MM.1S (cell line): ENCODE results near the gene CELA1.
A peak's percentile ranks its signal among the peaks of the same experiment; 100 is the strongest.

ENCODE experiments used
- DNase-seq: peaks from one replicate; pipeline ENCODE4 v3.0.0-alpha.2; 2015
- H2AFZ ChIP-seq: fragments of 300-600 bp; sonication (generic); 2 replicates; pipeline ENCODE4 v1.6.0; 2016; ENCODE audit warnings: antibody characterized with exemption, low read length
- H3F3A ChIP-seq: fragments of 300-600 bp; sonication (generic); 2 replicates; pipeline ENCODE4 v1.6.1; 2016; ENCODE audit warnings: mild to moderate bottlenecking, antibody characterized with exemption, low read length, moderate library complexity, mixed read lengths; ENCODE audit not compliant: insufficient read depth
- H3K27ac ChIP-seq: fragments of 300-600 bp; sonication (generic); 2 replicates; pipeline ENCODE4 v1.5.1; 2016; ENCODE audit warnings: mild to moderate bottlenecking, low read length
- H3K27me3 ChIP-seq: fragments of 300-600 bp; sonication (generic); replicated peaks from 2 replicates; pipeline ENCODE4 v1.6.0; 2016; ENCODE audit warnings: low read length; ENCODE audit not compliant: insufficient read depth
- H3K36me3 ChIP-seq: fragments of 300-600 bp; sonication (generic); replicated peaks from 2 replicates; pipeline ENCODE4 v1.6.1; 2016; ENCODE audit warnings: mild to moderate bottlenecking, low read length, mixed read lengths; ENCODE audit not compliant: insufficient read depth
- H3K4me1 ChIP-seq: fragments of 300-600 bp; sonication (generic); 2 replicates; pipeline ENCODE4 v1.6.1; 2016; ENCODE audit warnings: low read length, mixed read lengths
- H3K4me2 ChIP-seq: fragments of 300-600 bp; sonication (generic); 2 replicates; pipeline ENCODE4 v1.6.0; 2016; ENCODE audit warnings: low read depth, low read length
- H3K4me3 ChIP-seq: fragments of 300-600 bp; sonication (generic); 2 replicates; pipeline ENCODE4 v1.5.1; 2016; ENCODE audit warnings: low read length, mixed read lengths
- H3K79me2 ChIP-seq: fragments of 300-600 bp; sonication (generic); 2 replicates; pipeline ENCODE4 v1.6.1; 2016; ENCODE audit warnings: mixed run types, low read length, mixed read lengths
- H3K9ac ChIP-seq: fragments of 300-600 bp; sonication (generic); 2 replicates; pipeline ENCODE4 v1.6.1; 2016; ENCODE audit warnings: low read length, mixed read lengths
- H3K9me2 ChIP-seq: fragments of 300-600 bp; sonication (generic); replicated peaks from 2 replicates; pipeline ENCODE4 v1.6.1; 2016; ENCODE audit warnings: mild to moderate bottlenecking, low read length, mixed read lengths; ENCODE audit not compliant: insufficient read depth
- H3K9me3 ChIP-seq: fragments of 300-600 bp; sonication (generic); replicated peaks from 2 replicates; pipeline ENCODE4 v1.6.1; 2016; ENCODE audit warnings: mild to moderate bottlenecking, low read length, mixed read lengths; ENCODE audit not compliant: insufficient read depth
- H4K20me1 ChIP-seq: fragments of 300-600 bp; sonication (generic); 2 replicates; pipeline ENCODE4 v1.6.1; 2016; ENCODE audit warnings: mild to moderate bottlenecking, low read length, moderate library complexity, mixed read lengths; ENCODE audit not compliant: insufficient read depth
- EZH2 ChIP-seq: fragments of 300-600 bp; sonication (generic); optimal IDR thresholded peaks from 2 replicates; pipeline ENCODE3; 2017; ENCODE audit warnings: low read depth, mild to moderate bottlenecking, antibody characterized with exemption, low read length, mixed read lengths
- EZH2phosphoT487 ChIP-seq: fragments of 300-600 bp; sonication (generic); IDR thresholded peaks from 2 replicates; pipeline ENCODE4 v1.6.1; 2018; ENCODE audit warnings: antibody characterized with exemption, low read length
- TF ChIP-seq, protein P1 (sequence below): fragments of 300-600 bp; sonication (generic); IDR thresholded peaks from 2 replicates; pipeline ENCODE4 v1.5.1; 2016; ENCODE audit warnings: antibody characterized with exemption, low read length, mixed read lengths

CELA1 gene

DNA sequence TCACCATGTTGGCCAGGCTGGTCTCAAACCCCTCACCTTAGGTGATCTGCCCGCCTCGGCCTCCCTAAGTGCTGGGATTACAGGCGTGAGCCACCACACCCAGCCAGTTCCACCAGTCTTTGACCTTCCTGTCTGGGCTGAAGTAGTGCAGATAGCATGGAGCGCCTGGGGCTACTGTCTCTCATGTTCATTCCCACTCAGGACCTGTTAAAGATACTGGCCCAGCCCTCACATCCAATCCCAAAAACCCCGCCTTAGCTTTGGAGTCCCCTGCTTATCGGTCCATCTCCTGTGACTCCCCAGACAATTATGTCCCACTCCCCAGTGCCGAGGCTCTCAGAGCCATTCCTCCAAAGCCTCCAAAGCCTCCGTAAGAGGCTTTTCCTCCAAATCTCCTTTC, 12.0 kb upstream of the CELA1 start:
- Histone ChIP-seq H2AFZ (no peak overlapping the region), H3K4me3 (no peak overlapping the region), H3K27me3 (no peaks in the 10 kb centered on the region), H3K79me2 (no peaks in the 10 kb centered on the region), H3K4me2 (no peak overlapping the region), H3K4me1 (no peaks in the 10 kb centered on the region), H3K9ac (no peak overlapping the region), H4K20me1 (no peaks in the 10 kb centered on the region), H3K9me3 (no peaks in the 10 kb centered on the region), H3K36me3 (no peaks in the 10 kb centered on the region), H3F3A (no peaks in the 10 kb centered on the region), H3K27ac (no peak overlapping the region), H3K9me2 (no peaks in the 10 kb centered on the region)
- DNase-seq = no peak
- TF ChIP-seq EZH2phosphoT487 = no peak
- TF ChIP-seq EZH2 = no peak
- TF ChIP-seq, protein P1, sequence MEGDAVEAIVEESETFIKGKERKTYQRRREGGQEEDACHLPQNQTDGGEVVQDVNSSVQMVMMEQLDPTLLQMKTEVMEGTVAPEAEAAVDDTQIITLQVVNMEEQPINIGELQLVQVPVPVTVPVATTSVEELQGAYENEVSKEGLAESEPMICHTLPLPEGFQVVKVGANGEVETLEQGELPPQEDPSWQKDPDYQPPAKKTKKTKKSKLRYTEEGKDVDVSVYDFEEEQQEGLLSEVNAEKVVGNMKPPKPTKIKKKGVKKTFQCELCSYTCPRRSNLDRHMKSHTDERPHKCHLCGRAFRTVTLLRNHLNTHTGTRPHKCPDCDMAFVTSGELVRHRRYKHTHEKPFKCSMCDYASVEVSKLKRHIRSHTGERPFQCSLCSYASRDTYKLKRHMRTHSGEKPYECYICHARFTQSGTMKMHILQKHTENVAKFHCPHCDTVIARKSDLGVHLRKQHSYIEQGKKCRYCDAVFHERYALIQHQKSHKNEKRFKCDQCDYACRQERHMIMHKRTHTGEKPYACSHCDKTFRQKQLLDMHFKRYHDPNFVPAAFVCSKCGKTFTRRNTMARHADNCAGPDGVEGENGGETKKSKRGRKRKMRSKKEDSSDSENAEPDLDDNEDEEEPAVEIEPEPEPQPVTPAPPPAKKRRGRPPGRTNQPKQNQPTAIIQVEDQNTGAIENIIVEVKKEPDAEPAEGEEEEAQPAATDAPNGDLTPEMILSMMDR = no peak

DNA sequence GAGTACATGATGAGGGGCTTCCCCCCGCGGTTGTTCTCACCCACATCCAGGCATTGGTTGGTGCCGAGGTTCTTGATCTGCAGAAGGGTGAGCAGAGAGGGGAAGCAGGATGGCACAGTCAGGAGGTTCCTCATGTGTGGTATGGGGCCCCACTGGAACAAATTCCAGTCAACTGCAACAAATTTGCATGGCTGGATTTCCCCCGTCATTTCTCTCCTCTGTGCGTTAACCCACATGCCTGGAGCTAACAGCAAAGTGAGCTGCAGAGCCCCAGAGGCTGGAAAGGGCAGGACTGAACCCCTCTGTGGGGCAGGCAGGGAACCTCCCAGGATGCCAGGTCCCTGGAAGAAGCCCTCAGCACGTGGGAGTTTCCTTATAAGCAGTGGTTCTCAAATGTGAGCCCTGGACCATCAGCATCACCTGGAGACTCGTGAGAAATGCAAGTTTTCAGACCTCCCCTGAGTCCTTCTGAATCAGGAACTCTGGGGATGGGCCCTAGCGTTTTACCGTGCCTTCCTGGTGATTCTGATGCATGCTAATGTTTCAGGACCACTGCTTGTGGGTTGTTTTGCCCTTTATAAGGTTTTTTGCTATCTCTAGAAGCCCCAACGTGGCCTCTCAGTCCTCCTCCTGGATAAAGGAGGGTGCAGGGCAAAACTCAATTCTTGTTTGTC, 11.0 kb upstream of the CELA1 start:
- Histone ChIP-seq H3K9me2 (no peaks in the 10 kb centered on the region), H2AFZ (no peak overlapping the region), H3F3A (no peaks in the 10 kb centered on the region), H3K4me3 (no peak overlapping the region), H3K9me3 (no peaks in the 10 kb centered on the region), H3K9ac (no peak overlapping the region), H4K20me1 (no peaks in the 10 kb centered on the region), H3K27me3 (no peaks in the 10 kb centered on the region), H3K27ac (no peak overlapping the region), H3K36me3 (no peaks in the 10 kb centered on the region), H3K4me2 (no peak overlapping the region), H3K79me2 (no peaks in the 10 kb centered on the region), H3K4me1 (no peaks in the 10 kb centered on the region)
- DNase-seq = no peak
- TF ChIP-seq, protein P1 = no peak

DNA sequence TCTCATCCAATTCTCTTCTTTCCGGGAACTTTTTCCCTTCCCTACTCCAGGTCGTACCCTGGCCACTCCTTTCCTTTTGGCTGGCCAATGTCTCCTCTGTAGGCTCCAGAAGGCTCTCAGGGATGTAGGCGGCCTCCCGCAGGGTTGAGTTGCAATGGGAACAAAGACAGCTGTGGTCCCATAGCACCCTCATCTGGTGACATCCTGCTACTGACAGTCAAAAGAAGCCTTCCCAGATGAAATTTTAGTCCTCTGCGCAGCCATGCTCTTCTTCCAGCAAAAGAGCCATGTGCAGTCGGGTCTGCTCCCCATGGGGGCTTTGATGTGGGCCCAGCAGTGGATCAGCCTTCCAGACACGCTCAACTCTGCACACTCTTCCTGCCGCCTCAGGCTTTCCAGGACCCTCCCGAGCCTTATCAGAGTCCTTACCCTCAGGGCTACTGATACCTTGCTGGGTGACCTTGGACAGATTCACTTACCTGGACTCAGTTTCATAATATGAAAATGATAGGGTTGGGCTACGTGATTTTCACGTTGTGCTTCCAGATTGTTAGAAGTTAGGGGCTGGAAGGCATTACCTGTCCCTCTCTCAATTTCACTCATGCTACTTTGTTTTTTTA, 5.5 kb upstream of the CELA1 start:
- Histone ChIP-seq H3F3A (no peaks in the 10 kb centered on the region), H3K9me3 (no peaks in the 10 kb centered on the region), H2AFZ (no peak overlapping the region), H3K79me2 (no peaks in the 10 kb centered on the region), H3K4me2 (no peak overlapping the region), H3K4me3 (no peak overlapping the region), H3K9ac (no peak overlapping the region), H4K20me1 (no peaks in the 10 kb centered on the region), H3K9me2 (no peaks in the 10 kb centered on the region), H3K27ac (no peak overlapping the region), H3K27me3 (no peaks in the 10 kb centered on the region), H3K36me3 (no peaks in the 10 kb centered on the region), H3K4me1 (no peaks in the 10 kb centered on the region)
- no peak for DNase-seq
- TF ChIP-seq EZH2phosphoT487 = no peak
- TF ChIP-seq EZH2 = no peak
- TF ChIP-seq, protein P1 = peak; percentile 65
